Keratinocyte (primary cell): ENCODE data around the gene MTMR2. TPM values are rescaled to one million over a fixed set of nuclear protein-coding genes. Genes with fewer than 3 reads are reported as not detected.

ENCODE experiments used
- DNase-seq: peaks from one replicate; pipeline ENCODE4 v3.0.0-alpha.2; 2011; ENCODE audit warnings: low read depth, missing footprints, low spot score
- FAIRE-seq: peaks from 2 replicates; lab custom pipeline; 2011; peaks lifted over from hg19 to GRCh38; lab: Jason Lieb, UNC
- H2AFZ ChIP-seq: 2 replicates; pipeline ENCODE4 v1.6.0; 2012; ENCODE audit warnings: low read length, control low read depth, inconsistent platforms; ENCODE audit not compliant: control insufficient read depth
- H3K27ac ChIP-seq: 2 replicates; pipeline ENCODE4 v1.5.1; 2011; ENCODE audit warnings: low read length; ENCODE audit not compliant: control insufficient read depth, insufficient read depth
- H3K27me3 ChIP-seq: 3 replicates; pipeline ENCODE4 v1.6.0; 2011; ENCODE audit warnings: low read length; ENCODE audit not compliant: control insufficient read depth, insufficient read depth; ENCODE audit errors: extremely low read depth
- H3K36me3 ChIP-seq, 2 experiments: 2 replicates in 1 of 2; 3 replicates in 1 of 2; pipeline ENCODE4 v1.5.1; 2011; ENCODE audit warnings: low read length in 2 of 2, mild to moderate bottlenecking in 1 of 2; ENCODE audit not compliant: control insufficient read depth in 2 of 2, insufficient read depth in 2 of 2; ENCODE audit errors: extremely low read depth in 1 of 2
- H3K4me1 ChIP-seq: 3 replicates; pipeline ENCODE4 v1.5.1; 2011; ENCODE audit warnings: low read length; ENCODE audit not compliant: control insufficient read depth, insufficient read depth; ENCODE audit errors: extremely low read depth
- H3K4me2 ChIP-seq: 3 replicates; pipeline ENCODE4 v1.6.0; 2011; ENCODE audit warnings: low read depth, low read length; ENCODE audit not compliant: control insufficient read depth, insufficient read depth; ENCODE audit errors: extremely low read depth
- H3K4me3 ChIP-seq, 3 experiments: fragments of 200-600 bp in 1 of 3; sonication (generic) in 1 of 3; 2 replicates in 2 of 3; 3 replicates in 1 of 3; pipeline ENCODE4 v1.5.1; 2011 to 2016; ENCODE audit warnings: low read length in 3 of 3, mild to moderate bottlenecking in 3 of 3, control low read depth in 2 of 3, inconsistent platforms in 1 of 3, low read depth in 1 of 3, mixed read lengths in 1 of 3, mixed run types in 1 of 3, moderate library complexity in 1 of 3; ENCODE audit not compliant: control insufficient read depth in 2 of 3, insufficient read depth in 2 of 3; ENCODE audit errors: extremely low read depth in 1 of 3
- H3K79me2 ChIP-seq: 2 replicates; pipeline ENCODE4 v1.6.0; 2012; ENCODE audit warnings: low read length; ENCODE audit not compliant: control insufficient read depth, insufficient read depth
- H3K9ac ChIP-seq: 3 replicates; pipeline ENCODE4 v1.6.0; 2011; ENCODE audit warnings: low read length; ENCODE audit not compliant: control insufficient read depth, insufficient read depth; ENCODE audit errors: extremely low read depth
- H3K9me1 ChIP-seq: 3 replicates; pipeline ENCODE4 v1.6.0; 2011; ENCODE audit warnings: low read length; ENCODE audit not compliant: control insufficient read depth, insufficient read depth; ENCODE audit errors: extremely low read depth
- H3K9me3 ChIP-seq: 2 replicates; pipeline ENCODE4 v1.5.1; 2012; ENCODE audit warnings: low read depth, low read length; ENCODE audit not compliant: control insufficient read depth
- H4K20me1 ChIP-seq: 3 replicates; pipeline ENCODE4 v1.6.0; 2011; ENCODE audit warnings: low read length; ENCODE audit not compliant: control insufficient read depth, insufficient read depth; ENCODE audit errors: extremely low read depth
- EZH2 ChIP-seq: IDR thresholded peaks from one replicate; pipeline ENCODE4 v1.6.1; 2012; ENCODE audit warnings: inconsistent platforms, mild to moderate bottlenecking, low read length, moderate library complexity
- dilution Hi-C: fragments of 300-500 bp; cut with MboI; formaldehyde crosslinking; loops from one replicate; pipeline ENCODE4 v1.7.0; 2020; ENCODE audit warnings: low sequenced_read_pairs; ENCODE audit not compliant: extremely low pct_ligation_motif_present
- polyA plus RNA-seq, 5 experiments: library from polyadenylated mRNA; depleted of rRNA in 3 of 5; stranded (reverse) in 3 of 5; stranded (forward) in 1 of 5; unstranded in 1 of 5; fragments of >200 nt; gene quantifications; 1 replicate in 1 of 5; 2 replicates in 3 of 5; 3 replicates in 1 of 5; pipeline versions ENCODE4 v1.2.1 to v1.2.3, GENCODE V29; 2011 to 2012; ENCODE audit warnings: missing spikeins in 2 of 5, low read depth in 1 of 5, low replicate concordance in 1 of 5
- TF ChIP-seq, protein P1 (sequence below), 3 experiments: IDR thresholded peaks in 1 of 3; conservative IDR thresholded peaks in 1 of 3; optimal IDR thresholded peaks in 1 of 3; 2 replicates in 2 of 3; 3 replicates in 1 of 3; pipeline versions ENCODE3 to v1.5.1; 2011; ENCODE audit warnings: low read length in 3 of 3, mild to moderate bottlenecking in 3 of 3, moderate library complexity in 2 of 3, control low read depth in 1 of 3, inconsistent platforms in 1 of 3; ENCODE audit not compliant: insufficient read depth in 2 of 3; ENCODE audit errors: extremely low read depth in 1 of 3

MTMR2 gene
- polyA plus RNA-seq, 1 donor (not counting 4 experiments of a cell fraction or from before 2014, with no cell fraction given): 27.0 TPM

DNA sequence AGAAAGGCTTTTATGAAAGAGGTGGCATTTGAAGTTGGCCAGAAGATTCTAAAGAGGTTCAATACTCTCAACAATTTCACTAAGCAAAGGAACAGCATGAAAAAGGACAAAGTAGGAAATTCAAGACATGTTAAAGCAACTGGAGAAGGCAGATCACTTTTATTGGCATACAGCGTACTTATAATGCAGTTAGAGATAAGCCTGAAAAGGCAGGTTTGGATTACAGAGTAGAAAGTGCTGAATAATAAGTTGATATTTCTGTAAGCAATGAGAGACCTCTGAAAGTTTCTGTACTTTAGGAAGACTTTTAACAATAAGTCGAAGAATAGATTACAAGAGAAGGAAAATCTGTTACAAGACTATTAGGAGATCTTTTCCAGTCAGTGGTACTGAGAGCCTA, 25.1 kb downstream of the MTMR2 start:
- Histone ChIP-seq H3K4me2 (no peak overlapping the region), H3K27ac (no peak overlapping the region), H3K9me1 (no peaks in the 10 kb centered on the region), H3K36me3 (no peaks in the 10 kb centered on the region), H3K9me3 (no peaks in the 10 kb centered on the region), H3K4me1 (no peaks in the 10 kb centered on the region), H4K20me1 (peaks cover 4% of the 10 kb centered on the region), H2AFZ (no peak overlapping the region), H3K79me2 (peaks cover 36% of the 10 kb centered on the region), H3K9ac (no peak overlapping the region), H3K4me3 (no peak overlapping the region), H3K27me3 (no peaks in the 10 kb centered on the region)
- dilution Hi-C loops: no loop called here
- no peak for TF ChIP-seq EZH2
- TF ChIP-seq, protein P1, sequence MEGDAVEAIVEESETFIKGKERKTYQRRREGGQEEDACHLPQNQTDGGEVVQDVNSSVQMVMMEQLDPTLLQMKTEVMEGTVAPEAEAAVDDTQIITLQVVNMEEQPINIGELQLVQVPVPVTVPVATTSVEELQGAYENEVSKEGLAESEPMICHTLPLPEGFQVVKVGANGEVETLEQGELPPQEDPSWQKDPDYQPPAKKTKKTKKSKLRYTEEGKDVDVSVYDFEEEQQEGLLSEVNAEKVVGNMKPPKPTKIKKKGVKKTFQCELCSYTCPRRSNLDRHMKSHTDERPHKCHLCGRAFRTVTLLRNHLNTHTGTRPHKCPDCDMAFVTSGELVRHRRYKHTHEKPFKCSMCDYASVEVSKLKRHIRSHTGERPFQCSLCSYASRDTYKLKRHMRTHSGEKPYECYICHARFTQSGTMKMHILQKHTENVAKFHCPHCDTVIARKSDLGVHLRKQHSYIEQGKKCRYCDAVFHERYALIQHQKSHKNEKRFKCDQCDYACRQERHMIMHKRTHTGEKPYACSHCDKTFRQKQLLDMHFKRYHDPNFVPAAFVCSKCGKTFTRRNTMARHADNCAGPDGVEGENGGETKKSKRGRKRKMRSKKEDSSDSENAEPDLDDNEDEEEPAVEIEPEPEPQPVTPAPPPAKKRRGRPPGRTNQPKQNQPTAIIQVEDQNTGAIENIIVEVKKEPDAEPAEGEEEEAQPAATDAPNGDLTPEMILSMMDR (optimal IDR thresholded peaks at IDR 0.05 in 1 of 3, IDR thresholded peaks at IDR 0.05 in 1 of 3, conservative IDR thresholded peaks at IDR 0.05 in 1 of 3; ENCODE audit: extremely low read depth in 1 of 3, insufficient read depth in 2 of 3, low read length in 3 of 3): no peak
- FAIRE-seq (no peak), DNase-seq (no peak)

DNA sequence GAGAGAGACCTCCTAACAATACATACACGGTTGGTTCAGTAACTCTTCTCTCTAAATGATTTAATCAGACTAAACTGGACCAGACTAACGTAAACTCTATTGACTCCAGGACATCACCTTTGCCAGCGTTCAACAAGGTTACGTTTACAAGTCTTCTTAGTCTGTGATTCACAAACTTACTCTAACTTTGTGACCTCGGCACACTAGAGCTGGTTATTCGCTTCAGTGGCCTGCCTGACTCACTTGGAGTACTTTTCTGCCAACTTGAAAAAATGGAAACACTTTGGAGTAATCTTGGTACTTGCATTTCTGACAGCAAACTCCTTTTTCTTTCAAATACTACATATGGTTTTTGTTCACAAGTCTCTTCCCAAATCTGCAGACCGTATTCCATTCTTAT, 26.2 kb downstream of the MTMR2 start:
- no peak for FAIRE-seq
- H3K9me3 ChIP-seq: no peaks in the 10 kb centered on the region
- no peak overlapping the region for H3K27ac ChIP-seq
- no peaks in the 10 kb centered on the region for H3K9me1 ChIP-seq
- no peak overlapping the region for H3K4me2 ChIP-seq
- peaks cover 27% of the 10 kb centered on the region for H3K79me2 ChIP-seq
- dilution Hi-C loops: no loop called here
- H3K9ac ChIP-seq: no peak overlapping the region
- TF ChIP-seq EZH2: no peak
- TF ChIP-seq, protein P1 (optimal IDR thresholded peaks at IDR 0.05 in 1 of 3, IDR thresholded peaks at IDR 0.05 in 1 of 3, conservative IDR thresholded peaks at IDR 0.05 in 1 of 3; ENCODE audit: extremely low read depth in 1 of 3, insufficient read depth in 2 of 3, low read length in 3 of 3): no peak
- H2AFZ ChIP-seq: no peak overlapping the region
- no peaks in the 10 kb centered on the region for H3K36me3 ChIP-seq
- DNase-seq: no peak
- H4K20me1 ChIP-seq: no peaks in the 10 kb centered on the region
- H3K4me3 ChIP-seq: no peak overlapping the region
- no peaks in the 10 kb centered on the region for H3K4me1 ChIP-seq
- no peaks in the 10 kb centered on the region for H3K27me3 ChIP-seq
